ENCODE results near the gene LITAF. TPM values are rescaled to one million over a fixed set of nuclear protein-coding genes. Genes with fewer than 3 reads are reported as not detected.

The LITAF gene
- total RNA-seq, 1 experiment from 2014 or later: 73.0 TPM

GRCh38 chr16:11585460-11586377 is 1.0 kb downstream of the LITAF start (continued):
- TF ChIP-seq, protein P1, sequence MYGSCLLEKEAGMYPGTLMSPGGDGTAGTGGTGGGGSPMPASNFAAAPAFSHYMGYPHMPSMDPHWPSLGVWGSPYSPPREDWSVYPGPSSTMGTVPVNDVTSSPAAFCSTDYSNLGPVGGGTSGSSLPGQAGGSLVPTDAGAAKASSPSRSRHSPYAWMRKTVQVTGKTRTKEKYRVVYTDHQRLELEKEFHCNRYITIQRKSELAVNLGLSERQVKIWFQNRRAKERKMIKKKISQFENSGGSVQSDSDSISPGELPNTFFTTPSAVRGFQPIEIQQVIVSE (CRISPR knock-in tag; IDR thresholded peaks at IDR 0.05; ENCODE audit: borderline replicate concordance): no peak
- TF ChIP-seq ZSCAN18 (CRISPR knock-in tag; IDR thresholded peaks at IDR 0.05) (no peak), JUN (CRISPR knock-in tag; IDR thresholded peaks at IDR 0.05) (no peak), ZNF263 (CRISPR knock-in tag; IDR thresholded peaks at IDR 0.05; ENCODE audit: low read depth) (no peak), MYBL2 (CRISPR knock-in tag; IDR thresholded peaks at IDR 0.05) (0 out of 2 replicates have a peak, but pooled peaks have one; percentile 16), IRF1 (CRISPR knock-in tag; IDR thresholded peaks at IDR 0.05) (no peak), JAZF1 (CRISPR knock-in tag; IDR thresholded peaks at IDR 0.05) (no peak), GABPB1 (CRISPR knock-in tag; IDR thresholded peaks at IDR 0.05) (peak; percentile 60)
- TF ChIP-seq, protein P2, sequence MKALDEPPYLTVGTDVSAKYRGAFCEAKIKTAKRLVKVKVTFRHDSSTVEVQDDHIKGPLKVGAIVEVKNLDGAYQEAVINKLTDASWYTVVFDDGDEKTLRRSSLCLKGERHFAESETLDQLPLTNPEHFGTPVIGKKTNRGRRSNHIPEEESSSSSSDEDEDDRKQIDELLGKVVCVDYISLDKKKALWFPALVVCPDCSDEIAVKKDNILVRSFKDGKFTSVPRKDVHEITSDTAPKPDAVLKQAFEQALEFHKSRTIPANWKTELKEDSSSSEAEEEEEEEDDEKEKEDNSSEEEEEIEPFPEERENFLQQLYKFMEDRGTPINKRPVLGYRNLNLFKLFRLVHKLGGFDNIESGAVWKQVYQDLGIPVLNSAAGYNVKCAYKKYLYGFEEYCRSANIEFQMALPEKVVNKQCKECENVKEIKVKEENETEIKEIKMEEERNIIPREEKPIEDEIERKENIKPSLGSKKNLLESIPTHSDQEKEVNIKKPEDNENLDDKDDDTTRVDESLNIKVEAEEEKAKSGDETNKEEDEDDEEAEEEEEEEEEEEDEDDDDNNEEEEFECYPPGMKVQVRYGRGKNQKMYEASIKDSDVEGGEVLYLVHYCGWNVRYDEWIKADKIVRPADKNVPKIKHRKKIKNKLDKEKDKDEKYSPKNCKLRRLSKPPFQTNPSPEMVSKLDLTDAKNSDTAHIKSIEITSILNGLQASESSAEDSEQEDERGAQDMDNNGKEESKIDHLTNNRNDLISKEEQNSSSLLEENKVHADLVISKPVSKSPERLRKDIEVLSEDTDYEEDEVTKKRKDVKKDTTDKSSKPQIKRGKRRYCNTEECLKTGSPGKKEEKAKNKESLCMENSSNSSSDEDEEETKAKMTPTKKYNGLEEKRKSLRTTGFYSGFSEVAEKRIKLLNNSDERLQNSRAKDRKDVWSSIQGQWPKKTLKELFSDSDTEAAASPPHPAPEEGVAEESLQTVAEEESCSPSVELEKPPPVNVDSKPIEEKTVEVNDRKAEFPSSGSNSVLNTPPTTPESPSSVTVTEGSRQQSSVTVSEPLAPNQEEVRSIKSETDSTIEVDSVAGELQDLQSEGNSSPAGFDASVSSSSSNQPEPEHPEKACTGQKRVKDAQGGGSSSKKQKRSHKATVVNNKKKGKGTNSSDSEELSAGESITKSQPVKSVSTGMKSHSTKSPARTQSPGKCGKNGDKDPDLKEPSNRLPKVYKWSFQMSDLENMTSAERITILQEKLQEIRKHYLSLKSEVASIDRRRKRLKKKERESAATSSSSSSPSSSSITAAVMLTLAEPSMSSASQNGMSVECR (CRISPR knock-in tag; IDR thresholded peaks at IDR 0.05; ENCODE audit: borderline replicate concordance): no peak
- TF ChIP-seq, protein P3, sequence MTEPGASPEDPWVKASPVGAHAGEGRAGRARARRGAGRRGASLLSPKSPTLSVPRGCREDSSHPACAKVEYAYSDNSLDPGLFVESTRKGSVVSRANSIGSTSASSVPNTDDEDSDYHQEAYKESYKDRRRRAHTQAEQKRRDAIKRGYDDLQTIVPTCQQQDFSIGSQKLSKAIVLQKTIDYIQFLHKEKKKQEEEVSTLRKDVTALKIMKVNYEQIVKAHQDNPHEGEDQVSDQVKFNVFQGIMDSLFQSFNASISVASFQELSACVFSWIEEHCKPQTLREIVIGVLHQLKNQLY (CRISPR knock-in tag; IDR thresholded peaks at IDR 0.05): no peak
- TF ChIP-seq, protein P4, sequence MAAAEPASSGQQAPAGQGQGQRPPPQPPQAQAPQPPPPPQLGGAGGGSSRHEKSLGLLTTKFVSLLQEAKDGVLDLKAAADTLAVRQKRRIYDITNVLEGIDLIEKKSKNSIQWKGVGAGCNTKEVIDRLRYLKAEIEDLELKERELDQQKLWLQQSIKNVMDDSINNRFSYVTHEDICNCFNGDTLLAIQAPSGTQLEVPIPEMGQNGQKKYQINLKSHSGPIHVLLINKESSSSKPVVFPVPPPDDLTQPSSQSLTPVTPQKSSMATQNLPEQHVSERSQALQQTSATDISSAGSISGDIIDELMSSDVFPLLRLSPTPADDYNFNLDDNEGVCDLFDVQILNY (CRISPR knock-in tag; IDR thresholded peaks at IDR 0.05): no peak

GRCh38 chr16:11583889-11584565 is 2.7 kb downstream of the LITAF start:
- peaks cover 6% of the 10 kb centered on the region for H3K9me3 Mint-ChIP-seq
- H3K36me3 Mint-ChIP-seq: peaks cover 24% of the 10 kb centered on the region
- DNase-seq (ENCODE audit: low spot score) (no peak), ATAC-seq (no peak)
- CTCF ChIA-PET: interaction anchor here (1.1 to 1.4 kb wide), 4 partner anchors 52 to 188 kb away, joined by 3 to 7 read pairs (median 4); no protein-coding TSS in a partner anchor
- H3K4me1 Mint-ChIP-seq: peaks cover 53% of the 10 kb centered on the region
- no peak overlapping the region for H3K4me3 Mint-ChIP-seq
- H3K27ac Mint-ChIP-seq: no peak overlapping the region
- POLR2A ChIA-PET: no interaction called here
- H3K27me3 Mint-ChIP-seq (ENCODE audit: low read depth): peaks cover 83% of the 10 kb centered on the region
- no peak for TF ChIP-seq GRHL2 (CRISPR knock-in tag; IDR thresholded peaks at IDR 0.05; ENCODE audit: insufficient replicate concordance, severe bottlenecking)
- no peak for TF ChIP-seq ETV6 (CRISPR knock-in tag; IDR thresholded peaks at IDR 0.05)
- TF ChIP-seq, protein P5, sequence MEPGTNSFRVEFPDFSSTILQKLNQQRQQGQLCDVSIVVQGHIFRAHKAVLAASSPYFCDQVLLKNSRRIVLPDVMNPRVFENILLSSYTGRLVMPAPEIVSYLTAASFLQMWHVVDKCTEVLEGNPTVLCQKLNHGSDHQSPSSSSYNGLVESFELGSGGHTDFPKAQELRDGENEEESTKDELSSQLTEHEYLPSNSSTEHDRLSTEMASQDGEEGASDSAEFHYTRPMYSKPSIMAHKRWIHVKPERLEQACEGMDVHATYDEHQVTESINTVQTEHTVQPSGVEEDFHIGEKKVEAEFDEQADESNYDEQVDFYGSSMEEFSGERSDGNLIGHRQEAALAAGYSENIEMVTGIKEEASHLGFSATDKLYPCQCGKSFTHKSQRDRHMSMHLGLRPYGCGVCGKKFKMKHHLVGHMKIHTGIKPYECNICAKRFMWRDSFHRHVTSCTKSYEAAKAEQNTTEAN (CRISPR knock-in tag; IDR thresholded peaks at IDR 0.05): no peak
- TF ChIP-seq USF1 (CRISPR knock-in tag; IDR thresholded peaks at IDR 0.05): no peak
- no peak for TF ChIP-seq ZNF396 (CRISPR knock-in tag; IDR thresholded peaks at IDR 0.05; ENCODE audit: borderline replicate concordance)
- TF ChIP-seq NR3C1 (CRISPR knock-in tag; conservative IDR thresholded peaks at IDR 0.05; ENCODE audit: low read depth): no peak
- TF ChIP-seq NFE2L1 (CRISPR knock-in tag; IDR thresholded peaks at IDR 0.05): no peak
- no peak for TF ChIP-seq GTF2I (CRISPR knock-in tag; conservative IDR thresholded peaks at IDR 0.05)
